Activated CD4-positive, alpha-beta T cell treated with anti-CD3 and anti-CD28 coated beads, Interleukin-2, Interleukin-6, amounts not matched to agents 100 ng/mL and 50 ng/mL, durations not matched to agents 16 hours and 8 hours (primary cell): ENCODE data around the gene HAUS7.

Experiments
- DNase-seq: peaks from one replicate; pipeline ENCODE4 v3.0.0-alpha.2; 2020

HAUS7 gene

GRCh38 chrX:153475751-153476281, 5.4 kb upstream of the HAUS7 start:
- DNase-seq = no peak

GRCh38 chrX:153475271-153475670, 4.9 kb upstream of the HAUS7 start:
- DNase-seq = no peak

GRCh38 chrX:153474718-153475117, 4.3 kb upstream of the HAUS7 start:
- DNase-seq = peak; percentile 23

GRCh38 chrX:153474266-153474665, 3.9 kb upstream of the HAUS7 start:
- DNase-seq = no peak

- DNase-seq = no peak
Measured at GRCh38 chrX:153473126-153473525, 2.8 kb upstream of the HAUS7 start.

- no peak for DNase-seq
Measured at GRCh38 chrX:153471663-153472280, 1.4 kb upstream of the HAUS7 start.

- peak; percentile 34 for DNase-seq
Measured at GRCh38 chrX:153469811-153470410, 465 bp downstream of the HAUS7 start.

- DNase-seq = no peak
Measured at GRCh38 chrX:153468008-153468580, 2.3 kb downstream of the HAUS7 start.

GRCh38 chrX:153465691-153466380, 4.5 kb downstream of the HAUS7 start:
- no peak for DNase-seq

GRCh38 chrX:153464116-153464515, 6.3 kb downstream of the HAUS7 start:
- no peak for DNase-seq

GRCh38 chrX:153463556-153463955, 6.8 kb downstream of the HAUS7 start:
- no peak for DNase-seq

- DNase-seq = no peak
Measured at GRCh38 chrX:153463031-153463430, 7.3 kb downstream of the HAUS7 start.

GRCh38 chrX:153462291-153462690, 8.1 kb downstream of the HAUS7 start:
- no peak for DNase-seq

GRCh38 chrX:153460826-153461225, 9.6 kb downstream of the HAUS7 start:
- peak; percentile 62 for DNase-seq

GRCh38 chrX:153459986-153460385, 10.4 kb downstream of the HAUS7 start:
- no peak for DNase-seq

GRCh38 chrX:153458476-153458875, 11.9 kb downstream of the HAUS7 start:
- DNase-seq = no peak

- no peak for DNase-seq
Measured at GRCh38 chrX:153457827-153458466, 12.4 kb downstream of the HAUS7 start.

- DNase-seq = no peak
Measured at GRCh38 chrX:153457136-153457825, 13.1 kb downstream of the HAUS7 start.

GRCh38 chrX:153456704-153457103, 13.7 kb downstream of the HAUS7 start:
- DNase-seq = no peak

GRCh38 chrX:153456161-153456560, 14.2 kb downstream of the HAUS7 start:
- DNase-seq = no peak

- no peak for DNase-seq
Measured at GRCh38 chrX:153455571-153455970, 14.8 kb downstream of the HAUS7 start.

GRCh38 chrX:153454901-153455550, 15.3 kb downstream of the HAUS7 start:
- DNase-seq = no peak
